Stimulated activated CD4-positive, alpha-beta T cell treated with anti-CD3 and anti-CD28 coated beads, Interleukin-12 subunit alpha, Interleukin-12 subunit beta, amount 100 ng/mL, for 4 hours (primary cell): ENCODE measurements around the gene PLA2G2A.
"Not testable (repeated sequence)": the region's sequence is repeated elsewhere in the genome, so short reads cannot be mapped to it uniquely, and the experiment has no call there.

Source experiments
- DNase-seq: peaks from one replicate; pipeline ENCODE4 v3.0.0-alpha.2; 2020

PLA2G2A gene

GRCh38 chr1:19979494-19979977 lies at the start of gene PLA2G2A:
PLA2G2A (minus strand) TSS chr1:19979618; CDS start chr1:19978773, 845 bp downstream.
- DNase-seq, result no peak

GRCh38 chr1:20028726-20029125 lies 49.3 kb upstream of the PLA2G2A start:
- no peak for DNase-seq

DNA sequence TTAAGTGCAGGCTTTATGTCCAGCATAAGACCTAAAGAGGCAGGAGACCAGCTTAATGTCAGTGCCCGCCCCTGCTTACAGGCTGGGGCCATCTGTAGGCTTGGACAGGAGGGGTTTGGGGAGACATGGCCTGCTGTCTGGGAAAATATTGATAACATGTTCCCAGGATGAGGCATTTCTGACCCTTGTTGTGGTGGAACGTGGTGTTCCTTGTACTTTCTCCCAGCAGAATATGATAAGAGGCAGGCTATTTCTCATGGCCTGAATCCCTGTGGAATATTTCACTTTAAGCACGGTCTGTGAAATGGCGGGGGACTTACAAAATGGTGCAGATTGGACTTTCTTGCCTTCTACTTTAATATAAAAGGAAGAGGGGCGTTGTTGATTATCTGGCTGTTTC lies 48.7 kb upstream of the PLA2G2A start:
- DNase-seq, result no peak

DNA sequence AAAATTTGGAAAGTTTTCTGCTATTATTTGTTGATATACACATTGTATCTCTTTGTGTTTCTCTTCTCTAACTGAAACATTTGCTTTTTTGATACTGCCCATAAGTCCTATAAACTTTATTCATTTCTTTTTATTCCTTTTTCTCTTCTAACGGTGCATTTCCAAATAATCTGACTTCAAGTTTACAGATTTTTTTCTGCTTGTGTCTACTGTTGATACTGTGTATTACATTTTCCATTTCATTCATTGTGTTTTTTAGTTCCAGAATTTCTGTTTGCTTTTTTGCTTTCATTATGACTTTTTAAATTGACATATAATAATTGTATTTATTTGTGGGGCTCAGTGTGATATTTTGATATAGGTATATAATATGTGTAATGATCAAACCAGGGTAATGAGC lies 38.3 kb upstream of the PLA2G2A start:
- DNase-seq, result no peak

DNA sequence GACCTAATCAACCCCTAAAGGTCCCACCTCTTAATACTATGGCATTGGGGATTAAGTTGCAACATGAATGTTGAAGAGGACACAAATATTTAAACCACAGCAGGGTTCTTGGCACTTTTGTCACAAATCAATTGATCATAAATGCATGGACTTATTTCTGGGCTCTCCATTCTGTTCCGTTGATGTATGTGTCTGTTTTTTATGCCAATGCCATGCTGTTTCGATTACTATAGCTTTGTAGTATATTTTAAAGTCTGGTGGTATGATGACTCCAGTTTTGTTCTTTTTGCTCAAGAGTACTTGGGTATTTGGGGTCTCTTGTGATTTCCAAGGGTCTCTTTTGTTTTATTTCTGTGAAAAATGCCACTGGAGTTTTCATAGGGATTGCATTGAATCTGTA lies 34.7 kb upstream of the PLA2G2A start:
- DNase-seq, result no peak

DNA sequence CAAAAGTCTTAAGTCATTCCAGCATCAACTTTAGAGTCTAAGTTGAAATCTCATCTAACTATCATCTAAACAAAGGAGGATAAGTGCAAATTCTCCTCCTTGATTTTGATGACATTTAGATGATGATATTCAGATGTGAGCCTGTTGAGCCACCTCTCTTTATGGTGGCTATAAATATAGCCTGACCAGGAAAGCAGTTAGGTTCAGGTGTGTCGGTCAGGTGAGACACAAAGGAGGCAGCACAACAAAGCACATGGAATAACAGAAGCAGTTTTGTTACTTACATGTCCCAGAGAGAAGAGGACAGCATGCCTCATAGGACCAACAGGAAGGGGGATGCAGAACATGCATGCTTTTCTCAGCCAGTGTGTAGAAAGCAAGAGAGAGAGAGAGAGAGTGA lies 30.6 kb upstream of the PLA2G2A start:
- no peak for DNase-seq

GRCh38 chr1:20009212-20009611 lies 29.8 kb upstream of the PLA2G2A start:
- DNase-seq, result no peak

GRCh38 chr1:20008391-20008841 lies 29.0 kb upstream of the PLA2G2A start:
- DNase-seq, result no peak

- DNase-seq, result not testable (repeated sequence)
Measured at GRCh38 chr1:19998823-19999222, 19.4 kb upstream of the PLA2G2A start.

DNA sequence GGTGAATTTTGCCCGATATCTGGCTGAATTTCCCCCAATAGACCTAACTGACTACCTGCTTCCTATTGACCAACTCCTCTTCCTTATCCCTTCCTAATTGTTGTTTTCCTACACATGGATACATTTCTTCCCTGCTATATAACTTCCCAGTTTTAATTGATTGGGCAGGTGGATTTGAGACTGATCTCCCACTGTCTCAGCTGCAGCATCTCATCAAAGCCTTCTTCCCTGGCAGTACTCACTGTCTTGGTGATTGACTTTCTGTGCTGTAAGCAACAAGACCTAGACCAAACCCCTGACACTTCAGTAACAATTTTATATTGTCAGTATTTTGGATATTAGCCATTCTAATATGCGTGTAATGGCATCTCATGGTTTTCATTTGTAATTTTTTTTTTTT lies 11.3 kb upstream of the PLA2G2A start:
- no peak for DNase-seq

- not testable (repeated sequence) for DNase-seq
Measured at GRCh38 chr1:19990182-19990582, 10.8 kb upstream of the PLA2G2A start.

GRCh38 chr1:19988267-19989006 lies 9.0 kb upstream of the PLA2G2A start:
- DNase-seq, result no peak

DNA sequence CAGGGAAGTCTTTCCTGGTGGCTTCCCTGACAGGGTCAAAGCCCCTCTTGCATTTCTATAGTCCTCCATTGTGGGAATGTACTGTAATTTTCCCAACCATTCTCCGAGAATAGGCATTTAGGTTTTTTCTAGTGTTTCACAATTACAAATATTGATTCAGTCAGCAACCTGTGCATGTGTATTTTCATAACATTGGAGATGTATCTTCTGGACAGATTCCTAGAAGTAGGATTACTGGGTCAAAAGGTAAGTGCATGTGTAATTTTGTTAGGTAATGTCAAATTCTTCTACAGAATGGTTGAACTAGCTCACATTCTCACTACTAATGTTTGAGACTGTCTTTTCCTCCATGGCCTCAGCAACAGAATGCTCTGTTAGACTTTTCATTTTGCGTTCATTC lies 8.3 kb upstream of the PLA2G2A start:
- no peak for DNase-seq

DNA sequence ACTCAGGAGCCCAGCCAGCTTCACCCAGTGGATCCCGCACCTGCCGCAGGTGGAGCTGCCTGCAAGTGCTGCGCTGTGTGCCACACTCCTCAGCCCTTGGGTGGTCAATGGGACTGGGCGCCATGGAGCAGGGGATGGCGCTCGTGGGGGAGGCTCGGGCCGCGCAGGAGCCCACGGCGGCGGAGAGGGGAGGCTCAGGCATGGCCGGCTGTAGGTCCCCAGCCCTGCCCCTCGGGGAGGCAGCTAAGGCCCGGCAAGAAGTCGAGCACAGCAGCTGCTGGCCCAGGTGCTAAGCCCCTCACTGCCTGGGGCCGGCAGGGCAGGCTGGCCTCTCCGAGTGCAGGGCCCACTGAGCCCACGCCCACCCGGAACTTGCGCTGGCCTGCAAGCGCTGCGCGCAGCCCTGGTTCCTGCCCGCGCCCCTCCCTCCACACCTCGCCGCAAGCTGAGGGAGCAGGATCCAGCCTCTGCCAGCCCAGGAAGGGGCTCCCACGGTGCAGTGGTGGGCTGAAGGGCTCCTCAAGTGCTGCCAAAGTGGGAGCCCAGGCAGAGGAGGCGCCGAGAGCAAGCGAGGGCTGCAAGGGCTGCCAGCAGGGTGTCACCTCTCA lies 5.1 kb upstream of the PLA2G2A start:
- DNase-seq, result not testable (repeated sequence)

DNA sequence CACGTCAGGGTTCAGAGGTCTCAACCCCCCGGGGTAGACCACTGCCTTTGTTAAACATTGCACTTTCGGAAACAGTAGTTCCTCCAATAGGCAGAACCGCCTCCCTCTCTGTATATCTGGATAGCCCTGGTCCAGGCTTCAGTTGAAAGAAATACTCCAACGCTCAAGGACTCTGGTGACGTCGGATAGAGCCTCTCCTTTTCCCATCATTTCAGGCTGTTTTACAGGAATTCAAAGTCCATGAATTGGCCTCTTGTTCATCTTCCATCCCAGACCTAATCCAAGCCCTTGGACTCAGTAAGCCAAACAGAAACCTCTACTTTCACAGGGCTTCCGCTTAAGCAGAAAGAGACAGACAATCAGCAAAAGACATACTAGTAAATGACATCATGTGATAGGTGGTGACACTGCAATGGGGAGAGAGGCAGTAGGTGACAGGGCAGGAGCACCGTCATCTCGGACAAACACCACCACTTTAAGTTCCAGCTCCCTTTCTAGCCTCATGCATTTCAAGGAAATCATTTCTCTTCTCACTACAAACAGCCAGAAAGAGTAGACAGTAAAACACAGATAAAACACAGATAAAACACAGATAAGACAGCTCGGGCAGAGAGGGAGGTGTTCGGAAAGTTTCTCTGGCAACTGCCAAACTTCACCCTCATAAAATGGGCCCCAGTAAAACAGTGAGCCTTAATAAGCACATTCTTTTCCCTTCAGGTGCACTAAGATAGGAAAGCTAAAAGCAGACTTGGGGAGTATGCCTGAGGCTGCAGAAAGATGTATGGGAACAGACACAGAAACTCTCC lies 2.3 kb upstream of the PLA2G2A start:
- no peak for DNase-seq

DNA sequence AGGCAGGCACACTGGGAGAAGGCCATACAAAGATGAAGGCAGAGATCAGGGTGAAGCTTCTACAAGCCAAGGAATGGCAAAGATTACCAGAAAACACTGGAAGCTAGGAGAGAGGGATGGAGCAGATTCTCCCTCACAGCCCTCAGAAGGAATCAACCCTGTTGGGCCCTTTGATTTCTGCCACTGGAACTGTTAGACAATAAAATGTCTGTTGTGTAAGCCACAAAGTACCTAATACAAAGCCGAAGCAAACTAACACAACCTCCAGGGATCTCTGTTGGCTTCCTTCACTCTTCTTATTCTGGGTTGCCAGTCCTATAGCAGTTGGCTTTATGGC lies 1.7 kb upstream of the PLA2G2A start:
- DNase-seq, result no peak

DNA sequence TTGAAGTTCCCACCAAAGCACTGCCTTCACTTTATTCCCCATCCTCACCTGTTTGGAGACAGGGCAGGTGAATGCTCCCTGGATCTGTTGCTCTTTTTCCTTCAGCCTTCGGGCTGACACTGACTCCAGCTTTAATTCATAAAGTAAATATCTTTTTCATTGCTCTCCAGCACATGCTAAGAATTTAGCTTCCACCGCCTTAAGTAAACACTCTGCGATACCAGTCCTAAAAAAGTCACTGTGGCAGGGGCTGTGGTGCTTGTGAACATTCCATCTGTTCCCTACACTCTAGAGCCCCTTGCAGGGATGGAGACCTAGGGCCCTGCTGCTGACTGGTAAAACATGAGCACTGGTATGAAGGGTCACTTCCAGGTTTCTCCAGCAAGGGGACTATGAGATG lies 896 bp upstream of the PLA2G2A start:
- DNase-seq, result no peak

DNA sequence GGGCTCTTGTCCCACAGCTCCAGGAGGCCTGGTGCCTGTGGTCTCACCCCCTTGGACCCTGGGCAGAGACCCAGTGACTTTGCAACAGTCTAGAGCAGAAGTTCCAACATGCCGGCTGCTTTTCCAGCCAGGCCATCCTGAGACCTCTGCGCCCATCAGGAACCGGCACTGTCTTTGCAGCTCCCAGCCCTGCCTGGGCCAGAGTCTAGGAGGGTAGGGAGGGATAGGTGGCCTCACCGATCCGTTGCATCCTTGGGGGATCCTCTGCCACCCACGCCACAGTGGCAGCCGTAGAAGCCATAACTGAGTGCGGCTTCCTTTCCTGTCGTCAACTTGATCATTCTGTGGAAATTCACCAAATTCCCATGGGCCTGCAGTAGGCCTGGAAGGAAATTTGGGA lies 1.3 kb downstream of the PLA2G2A start:
- DNase-seq, result no peak

DNA sequence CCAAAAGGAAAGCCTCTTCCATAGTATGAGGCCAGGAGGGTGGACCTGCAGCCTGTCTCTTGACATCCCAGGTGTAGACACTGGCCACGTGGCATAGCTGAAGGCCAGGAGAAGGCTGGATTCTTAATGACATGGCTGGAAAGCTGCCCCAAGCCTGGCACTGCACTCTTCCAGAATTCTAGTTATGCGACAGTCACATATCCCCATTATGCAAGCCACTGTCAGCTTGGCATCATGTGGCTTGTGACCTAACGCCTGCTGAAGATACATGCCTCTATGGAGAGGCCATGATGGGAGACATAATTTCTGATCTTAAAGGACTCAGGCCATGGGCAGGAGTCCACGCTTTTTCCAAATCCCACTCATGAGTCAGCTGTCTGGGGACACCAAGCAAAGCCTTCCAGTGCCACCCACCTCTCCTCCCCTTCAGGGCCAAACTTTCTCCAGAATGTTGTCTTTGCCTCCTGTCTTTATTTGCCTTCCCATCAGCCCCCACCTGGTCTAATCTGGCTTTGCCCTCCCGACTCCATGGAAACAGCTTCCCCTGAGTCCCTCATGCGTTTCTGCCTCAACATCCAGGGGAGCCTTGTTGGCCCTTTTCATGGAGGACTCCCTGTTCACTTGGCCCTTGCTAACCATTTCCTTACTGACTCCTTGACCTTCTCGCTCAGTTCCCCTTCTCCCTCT lies 3.0 kb downstream of the PLA2G2A start:
- no peak for DNase-seq

DNA sequence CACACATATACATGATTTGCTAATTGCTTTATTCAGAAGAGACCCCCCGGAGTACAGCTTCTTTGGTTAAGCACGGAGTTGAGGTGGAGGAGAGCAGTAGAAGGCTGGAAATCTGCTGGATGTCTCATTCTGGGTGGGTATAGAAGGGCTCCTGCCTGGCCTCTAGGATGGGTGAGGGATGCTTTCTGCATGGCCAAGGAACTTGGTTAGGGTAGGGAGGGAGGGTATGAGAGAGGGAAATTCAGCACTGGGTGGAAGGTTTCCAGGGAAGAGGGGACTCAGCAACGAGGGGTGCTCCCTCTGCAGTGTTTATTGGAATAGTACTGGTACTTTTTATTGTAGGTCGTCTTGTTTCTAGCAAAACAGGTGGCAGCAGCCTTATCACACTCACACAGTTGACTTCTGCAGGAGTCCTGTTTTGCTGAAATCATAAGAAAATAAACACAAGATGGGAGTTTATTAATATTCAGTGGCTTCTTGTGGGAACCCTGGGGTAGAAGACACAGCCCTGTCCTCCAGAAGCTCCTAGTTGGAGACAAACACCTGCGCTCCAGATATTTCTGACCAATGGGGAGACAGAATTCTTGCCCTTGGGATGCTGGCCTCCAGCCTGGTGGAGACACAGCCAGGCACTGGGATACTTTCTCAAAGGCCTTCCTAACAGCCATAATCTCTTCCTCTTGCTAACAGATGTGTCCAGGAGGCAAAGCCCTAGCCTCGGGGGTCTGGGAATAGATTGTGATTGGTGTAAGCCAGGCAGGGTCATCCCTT lies 3.8 kb downstream of the PLA2G2A start:
- DNase-seq, result no peak

DNA sequence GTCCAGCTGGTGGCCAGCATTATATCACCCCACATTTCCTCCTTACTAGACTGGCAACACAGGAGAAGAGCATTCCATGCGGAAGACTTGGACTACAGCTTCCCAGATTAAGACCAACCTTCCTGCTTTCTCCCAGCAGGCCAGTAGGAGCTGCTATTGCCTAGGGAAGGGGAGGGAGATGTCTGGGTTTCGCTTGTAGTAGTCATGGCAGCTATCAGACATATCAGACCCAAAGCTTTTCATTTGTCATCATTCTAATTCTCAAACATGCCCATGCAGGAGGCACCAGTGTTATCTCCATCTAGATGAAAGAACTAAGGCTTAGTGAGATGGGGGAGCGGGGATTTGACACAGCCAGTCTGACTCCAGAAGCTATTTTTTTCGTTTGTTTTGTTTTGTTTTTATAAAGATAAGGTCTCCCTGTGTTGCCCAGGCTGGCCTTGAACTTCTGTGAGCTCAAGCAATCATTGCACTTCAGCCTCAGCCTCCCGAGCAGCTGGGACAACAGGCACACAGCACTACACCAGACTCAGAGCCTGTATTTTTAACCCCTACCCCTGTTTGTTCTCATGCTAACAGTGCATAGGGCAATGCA lies 4.5 kb downstream of the PLA2G2A start:
- no peak for DNase-seq

DNA sequence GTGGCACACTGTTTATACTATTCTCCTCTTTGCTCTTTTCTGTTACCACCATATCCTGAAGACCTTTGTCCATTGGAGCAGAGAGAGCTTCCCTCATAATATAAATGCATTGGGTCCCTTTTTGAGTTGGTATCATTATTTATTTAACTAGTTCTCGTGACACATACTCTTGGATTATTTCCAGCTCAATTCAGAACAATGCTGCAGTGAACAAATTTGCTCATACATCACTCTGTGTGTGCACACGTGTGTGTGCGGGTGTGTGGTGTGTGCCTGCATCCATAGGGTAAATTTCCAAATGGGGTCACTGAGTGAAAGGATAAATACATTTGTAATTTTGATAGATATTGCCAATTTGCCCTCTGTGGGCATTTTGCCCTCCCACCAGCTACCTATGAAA lies 5.8 kb downstream of the PLA2G2A start:
- DNase-seq, result no peak
